Transverse colon (tissue), 4 donors: ENCODE data around the gene IPO4. TPM values are rescaled to one million over a fixed set of nuclear protein-coding genes. Genes with fewer than 3 reads are reported as not detected.

Experiments
- DNase-seq: peaks from one replicate; pipeline ENCODE4 v3.0.0-alpha.2; 2019
- H3K27ac ChIP-seq, 4 donors: fragments of 200-600 bp; sonication (generic); 2 replicates each; pipeline ENCODE4 v1.5.1; 2016 to 2018; ENCODE audit warnings: inconsistent platforms in 4 of 4
- H3K27me3 ChIP-seq: fragments of 200-600 bp; sonication (generic); 2 replicates; pipeline ENCODE4 v1.5.1; 2017; ENCODE audit warnings: inconsistent platforms
- H3K36me3 ChIP-seq, 4 donors: fragments of 200-600 bp; sonication (generic); 2 replicates each; pipeline ENCODE4 v1.5.1; 2017 to 2019; ENCODE audit warnings: inconsistent platforms in 4 of 4
- H3K4me1 ChIP-seq, 4 donors: fragments of 200-600 bp; sonication (generic); 2 replicates each; pipeline ENCODE4 v1.5.1; 2017 to 2020; ENCODE audit warnings: inconsistent platforms in 4 of 4
- H3K4me3 ChIP-seq, 4 donors: fragments of 200-600 bp; sonication (generic); 1 replicate in 1 of 4; 2 replicates in 3 of 4; pipeline versions ENCODE4 v1.5.1 to v1.6.1; 2017 to 2019; ENCODE audit warnings: inconsistent platforms in 4 of 4
- H3K9me3 ChIP-seq, 2 donors: fragments of 200-600 bp; sonication (generic); 2 replicates each; pipeline ENCODE4 v1.5.1; 2017 to 2019; ENCODE audit warnings: inconsistent platforms in 2 of 2
- CTCF ChIP-seq, 5 experiments: fragments of 200-600 bp in 3 of 5; fragments of 450-650 bp in 2 of 5; sonication (generic) in 3 of 5; IDR thresholded peaks; 1 replicate in 2 of 5; 2 replicates in 3 of 5; pipeline ENCODE4 v1.5.1; 2016 to 2017; ENCODE audit warnings: antibody characterized with exemption in 5 of 5, inconsistent platforms in 3 of 5, mild to moderate bottlenecking in 2 of 5, moderate library complexity in 1 of 5
- EP300 ChIP-seq: sonication (generic); formaldehyde crosslinking; IDR thresholded peaks from one replicate; pipeline ENCODE4 v1.6.1; 2017; ENCODE audit warnings: antibody characterized with exemption, low read depth
- POLR2A ChIP-seq: fragments of 450-650 bp; IDR thresholded peaks from one replicate; pipeline ENCODE4 v1.6.1; 2016; ENCODE audit warnings: antibody characterized with exemption, mild to moderate bottlenecking, moderate library complexity
- POLR2AphosphoS5 ChIP-seq, 3 donors: sonication (generic); formaldehyde crosslinking; IDR thresholded peaks; one replicate each; pipeline ENCODE4 v1.6.1; 2016; ENCODE audit warnings: antibody characterized with exemption in 3 of 3
- WGBS, 2 donors: methylation state at CpG; one replicate each; pipeline ENCODE4 v1.1.5; 2018; ENCODE audit warnings: low coverage in 1 of 2; 5-methylcytosine and 5-hydroxymethylcytosine counted together
- in situ Hi-C, 4 donors: fragments of 200-750 bp; cut with MboI; loops; one replicate each; pipeline versions ENCODE4 v1.15.0 to v1.15.1; 2017; ENCODE audit warnings: low sequenced_read_pairs in 3 of 4, low pct_ligation_motif_present in 1 of 4, low pct_unique_long_range_greater_than_20kb in 1 of 4
- intact Hi-C: fragments of 100-400 bp; cut with DNase I; formaldehyde crosslinking; loops from one replicate; pipeline ENCODE4 v1.15.1; 2023; ENCODE audit warnings: low total_unique reads
- total RNA-seq, 4 donors: library from RNA; depleted of rRNA; stranded (reverse); fragments of >200 nt; gene quantifications; one replicate each; pipeline ENCODE4 v1.1.0, GENCODE V29; 2016

The IPO4 gene
- total RNA-seq, 4 donors from 2014 or later: 10.0 to 60.5 (median 37.3) TPM

DNA sequence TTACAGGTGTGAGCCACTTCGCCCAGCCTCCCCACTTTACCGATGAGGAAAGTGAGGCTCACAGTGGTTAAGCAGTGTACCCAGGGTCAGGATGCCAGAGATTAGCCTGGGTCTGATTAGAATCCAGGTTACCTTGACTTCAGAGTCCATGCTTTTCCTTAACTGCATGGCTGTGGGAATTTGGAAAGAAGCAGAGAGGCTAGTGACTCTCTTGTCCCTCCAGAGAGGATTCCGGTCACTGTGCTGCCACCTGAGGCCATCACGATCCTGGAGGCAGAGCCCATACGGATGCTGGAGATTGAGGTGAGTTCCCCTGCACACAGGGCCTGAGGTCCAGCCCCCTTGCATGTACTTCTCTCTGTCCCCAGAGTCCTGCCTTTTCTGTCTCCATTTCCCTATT, 12.0 kb downstream of the IPO4 start:
- TF ChIP-seq CTCF (IDR thresholded peaks at IDR 0.05) (no peak), POLR2A (no peak), EP300 (no peak)
- in situ Hi-C loops: no loop called here
- intact Hi-C loops: no loop called here
- Histone ChIP-seq H3K4me1 (peaks cover 5 to 11% (median 6%) of the 10 kb centered on the region in 4 donors), H3K27me3 (no peaks in the 10 kb centered on the region), H3K9me3 (no peaks in the 10 kb centered on the region), H3K4me3 (no peak overlapping the region), H3K27ac (no peak overlapping the region), H3K36me3 (peaks cover 0 to 18% (median 7%) of the 10 kb centered on the region in 4 donors)
- no peak for DNase-seq
- WGBS, 2 donors: 99% methylated on average over 5 of the region's 5 CpGs; no CpG with 5 or more reads in 1 of the 2 donors

DNA sequence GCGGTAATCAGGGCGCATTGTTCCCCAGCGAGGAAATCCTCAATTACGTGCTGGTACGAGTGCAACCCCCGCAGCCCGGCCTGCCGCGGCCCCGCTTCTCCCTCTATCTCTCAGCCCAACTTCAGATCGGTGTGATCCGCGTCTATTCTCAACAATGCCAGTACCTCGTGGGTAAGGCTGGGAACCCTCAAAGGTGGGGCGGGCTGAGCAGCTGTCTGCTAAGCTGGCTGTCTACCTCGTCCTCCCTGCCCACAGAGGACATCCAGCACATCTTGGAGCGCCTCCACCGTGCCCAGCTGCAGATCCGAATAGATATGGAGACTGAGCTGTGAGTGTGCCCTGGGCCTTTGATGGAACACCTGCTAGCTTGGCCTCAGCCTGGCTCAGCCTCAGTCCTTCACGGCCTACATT, 15.7 kb downstream of the IPO4 start:
- DNase-seq: no peak
- Histone ChIP-seq H3K27me3 (no peaks in the 10 kb centered on the region), H3K36me3 (peaks cover 0 to 13% (median 3%) of the 10 kb centered on the region in 4 donors), H3K9me3 (no peaks in the 10 kb centered on the region), H3K27ac (peak overlapping the region in 1 of 4 donors; percentile 70), H3K4me1 (peaks cover 0 to 7% (median 4%) of the 10 kb centered on the region in 4 donors), H3K4me3 (no peak overlapping the region)
- intact Hi-C loops (no loop called here), in situ Hi-C loops (no loop called here)
- TF ChIP-seq POLR2AphosphoS5 (IDR thresholded peaks at IDR 0.05) (no peak), EP300 (no peak), CTCF (IDR thresholded peaks at IDR 0.05) (no peak), POLR2A (no peak)
- WGBS, 2 donors: 92 to 95% methylated on average over 14 to 20 of the region's 20 CpGs

GRCh38 chr14:24172261-24172860, 16.3 kb downstream of the IPO4 start:
- H3K4me3 ChIP-seq: peak overlapping the region in 2 of 4 donors; percentile 26 to 41
- H3K27ac ChIP-seq: peak overlapping the region in 3 of 4 donors; percentile 30 to 70 (median 57)
- H3K36me3 ChIP-seq: peaks cover 0 to 16% (median 3%) of the 10 kb centered on the region in 4 donors
- no peak for DNase-seq
- intact Hi-C loops: no loop called here
- TF ChIP-seq POLR2A (no peak), EP300 (no peak), POLR2AphosphoS5 (IDR thresholded peaks at IDR 0.05) (no peak), CTCF (IDR thresholded peaks at IDR 0.05) (no peak)
- in situ Hi-C loops: no loop called here
- no peaks in the 10 kb centered on the region for H3K27me3 ChIP-seq
- H3K4me1 ChIP-seq: peaks cover 0 to 7% (median 4%) of the 10 kb centered on the region in 4 donors
- H3K9me3 ChIP-seq: no peaks in the 10 kb centered on the region
- 52% methylated on average over 30 of the region's 30 CpGs; no CpG with 5 or more reads in 1 of the 2 donors for WGBS, 2 donors

- TF ChIP-seq POLR2A: peak; percentile 10
- TF ChIP-seq POLR2AphosphoS5 (IDR thresholded peaks at IDR 0.05): peak in 1 of 3 donors; percentile 21
- no peak for TF ChIP-seq EP300
- no peak for TF ChIP-seq CTCF (IDR thresholded peaks at IDR 0.05)
- intact Hi-C loops: no loop called here
- WGBS, 2 donors: 40 to 52% methylated on average over 3 to 58 of the region's 63 CpGs
- in situ Hi-C loops: no loop called here
- Histone ChIP-seq H3K27ac (peak within 1 kb of the TSS; percentile 6 to 70 (median 44)), H3K4me1 (peaks cover 0 to 7% (median 4%) of the 10 kb centered on the region in 4 donors), H3K4me3 (peak within 1 kb of the TSS in 2 of 4 donors; percentile 26 to 41), H3K9me3 (no peaks in the 10 kb centered on the region), H3K27me3 (no peaks in the 10 kb centered on the region), H3K36me3 (peaks cover 0 to 19% (median under 1%) of the 10 kb centered on the region in 4 donors)
- DNase-seq: peak; percentile 74
Observed at GRCh38 chr14:24171422-24172260, 17.0 kb downstream of the IPO4 start, which contains the start of gene REC8. Gene REC8, plus strand, starts transcription at chr14:24172080. Its CDS starts 473 bp downstream, at chr14:24172553.
